ENCODE results near the gene ZSCAN5A. TPM values are rescaled to one million over a fixed set of nuclear protein-coding genes. Genes with fewer than 3 reads are reported as not detected.

The ZSCAN5A gene
- 5.7 to 9.2 TPM (median 8.8 TPM) in 5 replicates for total RNA-seq (2022; extraction: Qiagen RNA extraction; ENCODE audit: low read depth)

GRCh38 chr19:56314381-56315076, at the start of gene ZSCAN5A:
Gene ZSCAN5A (minus strand): TSS chr19:56314839. CDS start chr19:56225046, 89,793 bp downstream.

GRCh38 chr19:56272161-56272798, 42.4 kb downstream of the ZSCAN5A start, which contains the start of gene EDDM13:
Gene EDDM13 (plus strand): TSS chr19:56272748. CDS start chr19:56272835, 87 bp downstream.

GRCh38 chr19:56201973-56202372, 112.7 kb downstream of the ZSCAN5A start, which contains the start of gene ZSCAN5C:
Gene ZSCAN5C (plus strand): TSS chr19:56202273. CDS start chr19:56205914, 3,641 bp downstream.

GRCh38 chr19:56197646-56198045, 117.0 kb downstream of the ZSCAN5A start, which contains the start of gene ZSCAN5B:
Gene ZSCAN5B (minus strand): TSS chr19:56197783. CDS start chr19:56193052, 4,731 bp downstream.

GRCh38 chr19:56175861-56176307, 138.8 kb downstream of the ZSCAN5A start, which contains the start of gene GALP:
Gene GALP (plus strand): TSS chr19:56176008. CDS start chr19:56177109, 1,101 bp downstream.

Other genes starting within 250 kb of the ZSCAN5A start
- 26.1 to 51.6 TPM (median 50.0 TPM) in 5 replicates for gene ZNF787, start 193.5 kb downstream of the ZSCAN5A start, total RNA-seq (2022; extraction: Qiagen RNA extraction; ENCODE audit: low read depth)
- 18.1 to 32.0 TPM (median 29.4 TPM) in 5 replicates for gene ZNF444, start 173.6 kb downstream of the ZSCAN5A start, total RNA-seq (2022; extraction: Qiagen RNA extraction; ENCODE audit: low read depth)
- gene GALP, start 138.8 kb downstream of the ZSCAN5A start, total RNA-seq (2022; extraction: Qiagen RNA extraction; ENCODE audit: low read depth), result not detected in 5 replicates
- 0.06 TPM in 1 of 5 replicates, not detected in the others for gene ZSCAN5B, start 117.1 kb downstream of the ZSCAN5A start, total RNA-seq (2022; extraction: Qiagen RNA extraction; ENCODE audit: low read depth)
- gene ZSCAN5C, start 112.6 kb downstream of the ZSCAN5A start, total RNA-seq (2022; extraction: Qiagen RNA extraction; ENCODE audit: low read depth), result not detected in 5 replicates
- gene EDDM13, start 42.1 kb downstream of the ZSCAN5A start, total RNA-seq (2022; extraction: Qiagen RNA extraction; ENCODE audit: low read depth), result not detected in 5 replicates
- 0.95 to 1.3 TPM (median 1.1 TPM) in 5 replicates for gene ZNF582, start 78.7 kb upstream of the ZSCAN5A start, total RNA-seq (2022; extraction: Qiagen RNA extraction; ENCODE audit: low read depth)
- 2.0 to 2.7 TPM (median 2.3 TPM) in 5 replicates for gene ZNF583, start 89.5 kb upstream of the ZSCAN5A start, total RNA-seq (2022; extraction: Qiagen RNA extraction; ENCODE audit: low read depth)
- not detected in 5 replicates for gene ZNF667, start 162.5 kb upstream of the ZSCAN5A start, total RNA-seq (2022; extraction: Qiagen RNA extraction; ENCODE audit: low read depth)
- gene ZNF471, start 193.0 kb upstream of the ZSCAN5A start, total RNA-seq (2022; extraction: Qiagen RNA extraction; ENCODE audit: low read depth), result 0.02 to 0.28 TPM (median 0.07 TPM) in 3 of 5 replicates, not detected in the others
- gene ZFP28, start 224.1 kb upstream of the ZSCAN5A start, total RNA-seq (2022; extraction: Qiagen RNA extraction; ENCODE audit: low read depth), result 2.6 to 3.7 TPM (median 3.3 TPM) in 5 replicates